Astrocyte of the hippocampus (primary cell): ENCODE results near the gene TMEM33.
A peak's percentile ranks its signal among the peaks of the same experiment; 100 is the strongest.
"Not testable (repeated sequence)": the region's sequence is repeated elsewhere in the genome, so short reads cannot be mapped to it uniquely, and the experiment has no call there.

Experiments
- DNase-seq: peaks from one replicate; pipeline ENCODE4 v3.0.0; 2011; ENCODE audit warnings: low read depth, low spot score

Gene TMEM33, protein sequence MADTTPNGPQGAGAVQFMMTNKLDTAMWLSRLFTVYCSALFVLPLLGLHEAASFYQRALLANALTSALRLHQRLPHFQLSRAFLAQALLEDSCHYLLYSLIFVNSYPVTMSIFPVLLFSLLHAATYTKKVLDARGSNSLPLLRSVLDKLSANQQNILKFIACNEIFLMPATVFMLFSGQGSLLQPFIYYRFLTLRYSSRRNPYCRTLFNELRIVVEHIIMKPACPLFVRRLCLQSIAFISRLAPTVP

DNA sequence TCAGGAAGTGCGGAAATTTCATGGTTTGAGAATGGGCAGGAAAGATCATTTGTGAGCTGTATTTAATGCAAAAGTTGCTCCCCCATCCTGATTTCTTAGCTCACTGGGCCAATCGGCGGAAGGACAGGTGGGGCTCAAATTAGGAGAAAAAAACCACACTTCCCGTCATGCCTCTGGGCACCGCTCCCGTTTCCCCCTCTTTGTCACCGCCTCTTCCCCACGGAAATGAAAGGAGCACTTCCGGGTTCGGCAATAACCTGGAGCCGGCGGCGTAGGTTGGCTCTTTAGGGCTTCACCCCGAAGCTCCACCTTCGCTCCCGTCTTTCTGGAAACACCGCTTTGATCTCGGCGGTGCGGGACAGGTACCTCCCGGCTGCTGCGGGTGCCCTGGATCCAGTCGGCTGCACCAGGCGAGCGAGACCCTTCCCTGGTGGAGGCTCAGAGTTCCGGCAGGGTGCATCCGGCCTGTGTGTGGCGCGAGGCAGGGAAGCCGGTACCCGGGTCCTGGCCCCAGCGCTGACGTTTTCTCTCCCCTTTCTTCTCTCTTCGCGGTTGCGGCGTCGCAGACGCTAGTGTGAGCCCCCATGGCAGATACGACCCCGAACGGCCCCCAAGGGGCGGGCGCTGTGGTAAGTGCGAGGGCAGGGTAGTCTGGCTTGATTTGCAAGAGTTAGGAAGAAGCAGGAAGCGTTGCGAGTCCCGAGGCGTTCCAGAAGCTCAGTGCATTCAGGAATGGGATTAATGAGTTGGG, at the start of gene TMEM33:
TMEM33 (plus strand) TSS at position 529 of the 751 bp plus-strand sequence; CDS start at position 585, 56 bp downstream.
- DNase-seq, result peak; percentile 93

DNA sequence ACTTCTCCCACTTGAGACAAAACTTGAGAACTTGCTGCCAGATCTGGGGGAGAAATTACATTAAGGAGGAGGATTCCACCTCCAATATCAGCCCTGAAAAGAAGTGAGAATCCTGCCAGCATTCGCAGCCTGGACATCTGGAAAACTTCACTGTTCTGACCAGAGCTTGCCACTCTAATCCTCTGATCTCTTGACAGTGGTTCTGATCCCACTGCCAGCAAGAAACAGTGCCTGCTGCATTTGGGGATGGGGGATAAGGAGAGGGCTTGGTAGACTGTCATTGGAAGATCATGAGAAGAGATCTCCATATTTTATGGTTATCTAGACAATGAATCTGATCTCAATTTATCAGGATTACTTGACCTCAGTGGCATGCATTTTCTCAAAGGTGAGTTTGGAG, 49.8 kb upstream of the TMEM33 start:
- DNase-seq, result no peak

DNA sequence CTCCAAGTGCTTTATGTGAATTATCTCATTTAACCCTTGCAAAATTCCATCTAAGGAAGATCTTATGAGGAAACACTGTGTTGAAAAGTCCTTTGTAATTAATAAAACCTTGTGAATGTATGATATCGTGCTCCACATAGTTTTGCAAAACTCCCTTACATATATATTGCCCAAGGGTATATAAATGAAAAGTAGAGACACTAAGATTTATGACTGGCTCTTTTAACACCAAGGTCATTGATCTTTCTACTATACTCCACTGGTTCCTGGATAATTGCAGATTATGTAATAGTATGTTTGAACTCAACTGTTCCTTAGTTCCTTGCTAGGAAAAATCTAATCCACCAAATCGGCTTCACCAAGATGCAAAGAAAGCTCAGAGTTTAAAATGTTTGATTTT, 48.0 kb upstream of the TMEM33 start:
- no peak for DNase-seq

DNA sequence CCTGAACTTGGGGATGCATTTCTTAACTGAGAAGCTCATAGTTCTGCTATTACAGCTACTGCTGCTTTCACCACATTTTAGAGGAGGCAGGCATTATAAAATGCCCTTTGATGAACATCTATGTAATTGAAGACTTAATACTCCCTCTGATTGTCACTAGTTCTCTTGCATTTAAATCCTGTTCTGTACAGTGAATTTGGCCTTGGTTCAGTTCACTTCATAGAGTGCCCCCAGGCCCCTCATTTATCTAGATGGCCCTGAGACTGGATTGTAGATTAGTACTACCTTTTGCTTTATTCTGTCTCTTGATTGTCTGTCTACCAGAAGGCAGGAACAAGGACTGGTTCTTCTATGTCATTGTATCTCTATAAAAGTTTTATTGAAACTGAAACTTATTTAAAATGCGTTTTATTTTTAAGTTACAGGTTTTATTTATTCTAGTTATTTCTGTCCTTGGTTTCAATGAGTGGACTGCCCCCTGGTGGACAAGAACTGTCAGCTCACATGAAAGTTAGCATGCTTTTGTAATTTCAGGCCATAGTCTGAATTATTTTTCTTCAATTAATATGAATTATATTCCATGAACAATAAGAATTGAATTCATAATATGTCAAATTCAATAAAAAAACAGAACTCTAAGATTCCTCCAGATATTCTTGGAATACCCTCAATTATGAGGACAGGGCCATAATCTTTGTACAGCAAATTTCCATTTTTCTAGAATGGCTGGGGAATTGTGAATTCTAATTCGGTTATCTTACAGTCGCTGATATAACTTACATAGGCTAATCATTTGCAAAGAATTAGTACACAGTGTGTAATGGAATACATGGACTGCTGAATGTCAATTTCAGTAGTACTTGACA, 47.2 kb upstream of the TMEM33 start:
- peak; percentile 69 for DNase-seq

DNA sequence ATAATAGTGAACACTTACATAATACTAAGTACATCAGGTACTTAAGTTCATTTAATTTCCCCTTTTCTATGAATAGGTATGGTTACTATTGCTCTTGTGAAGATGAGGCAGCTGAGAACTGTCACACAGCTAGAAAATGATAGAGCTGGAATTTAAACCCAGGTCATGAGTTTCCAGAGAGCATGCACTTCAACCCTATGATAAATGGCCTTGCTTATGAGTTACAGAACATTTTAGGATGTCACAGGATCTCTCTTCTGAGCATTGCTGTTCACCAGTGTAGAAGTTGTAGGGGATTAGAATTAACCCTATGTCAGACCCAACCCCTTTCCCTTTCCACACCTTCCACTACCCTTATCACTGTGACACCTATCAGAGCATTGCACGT, 46.5 kb upstream of the TMEM33 start:
- DNase-seq, result no peak

DNA sequence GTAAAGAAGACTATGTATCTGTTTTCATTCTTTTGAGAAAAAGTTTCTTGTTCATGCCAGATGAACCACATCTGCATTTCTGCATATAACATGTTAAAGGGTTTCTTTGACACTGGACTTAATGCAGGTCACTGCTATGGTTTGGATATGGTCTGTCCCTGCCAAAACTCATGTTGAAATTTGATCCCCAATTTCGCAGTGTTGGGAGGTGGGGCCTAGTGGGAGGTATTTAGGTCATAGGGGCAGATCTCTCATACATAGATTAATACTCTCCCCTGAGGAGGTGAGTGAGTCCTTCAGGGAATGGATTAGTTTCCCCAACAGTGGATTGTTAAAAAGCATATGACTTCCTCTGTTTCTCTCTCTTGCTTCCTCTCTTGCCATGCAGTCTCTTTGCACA, 45.9 kb upstream of the TMEM33 start:
- no peak for DNase-seq

DNA sequence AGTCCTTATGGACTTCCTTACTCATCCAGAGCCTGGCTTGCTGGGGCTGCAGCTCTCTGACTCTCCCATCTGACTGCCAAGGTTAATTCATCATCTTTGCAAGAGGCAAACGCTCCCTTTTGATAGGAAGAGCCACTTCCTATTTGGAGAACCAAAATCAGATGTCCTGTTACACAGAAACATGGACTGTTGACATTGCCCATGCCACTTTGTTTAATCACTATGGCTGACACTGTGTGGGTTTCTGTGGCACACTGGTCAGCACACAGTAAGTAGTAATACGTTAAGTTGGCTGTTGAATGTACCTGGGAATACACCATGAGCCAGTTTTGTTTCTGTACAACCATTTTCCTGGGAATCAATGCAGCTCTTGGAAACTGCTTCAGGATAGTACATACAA, 45.1 kb upstream of the TMEM33 start:
- no peak for DNase-seq

DNA sequence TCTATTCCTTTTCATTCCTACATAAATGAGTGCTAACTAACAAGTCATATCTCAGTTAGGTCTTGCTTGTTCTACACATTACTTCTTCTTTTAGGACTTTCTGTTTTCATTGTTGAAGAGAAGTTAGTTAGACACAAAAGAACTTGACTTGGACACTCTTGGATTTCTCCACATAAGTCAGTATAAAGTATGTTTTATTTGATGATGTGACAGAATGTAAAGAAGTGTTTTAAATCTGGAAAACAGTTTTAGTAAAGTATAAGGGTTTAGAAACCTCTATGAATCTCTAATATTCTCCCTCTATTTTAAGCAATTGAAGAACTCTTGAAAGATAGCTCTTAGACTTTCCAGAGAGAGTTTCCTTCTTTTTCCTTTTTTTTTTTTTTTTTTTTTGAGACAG, 38.6 kb upstream of the TMEM33 start:
- no peak for DNase-seq

DNA sequence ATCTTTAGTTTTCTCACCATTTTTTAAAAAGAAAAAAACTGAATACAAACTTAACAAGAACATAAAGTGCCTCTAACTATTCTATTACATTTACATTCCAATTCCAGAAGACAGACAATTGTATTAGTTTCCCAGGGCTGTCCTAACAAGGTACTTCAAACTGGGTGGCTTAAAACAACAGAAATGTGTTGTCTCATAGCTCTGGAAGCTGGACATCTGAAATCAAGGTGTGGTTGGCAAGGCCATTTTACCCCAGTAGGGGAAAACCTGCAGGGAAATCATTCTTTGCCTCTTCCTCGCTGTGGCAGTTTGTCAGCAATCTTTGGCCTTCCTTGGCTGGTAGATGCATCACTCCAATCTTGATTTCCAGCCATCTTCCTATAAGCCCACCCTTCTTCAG, 37.5 kb upstream of the TMEM33 start:
- no peak for DNase-seq

DNA sequence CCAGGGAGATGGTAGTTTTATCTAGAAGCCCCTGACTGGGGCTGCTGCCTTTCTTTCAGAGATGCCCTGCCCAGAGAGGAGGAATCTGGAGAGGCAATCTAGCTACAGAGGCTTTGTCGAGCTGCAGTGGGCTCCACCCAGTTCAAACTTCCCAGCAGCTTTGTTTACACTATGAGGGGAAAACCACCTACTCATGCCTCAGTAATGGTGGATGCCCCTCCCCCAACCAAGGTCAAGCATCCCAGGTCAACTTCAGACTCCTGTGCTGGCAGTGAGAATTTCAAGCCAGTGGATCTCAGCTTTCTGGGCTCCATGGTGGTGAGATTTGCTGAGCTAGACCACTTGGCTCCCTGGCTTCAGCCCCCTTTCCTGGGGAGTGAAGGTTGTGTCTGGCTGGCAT, 26.1 kb upstream of the TMEM33 start:
- DNase-seq, result not testable (repeated sequence)

DNA sequence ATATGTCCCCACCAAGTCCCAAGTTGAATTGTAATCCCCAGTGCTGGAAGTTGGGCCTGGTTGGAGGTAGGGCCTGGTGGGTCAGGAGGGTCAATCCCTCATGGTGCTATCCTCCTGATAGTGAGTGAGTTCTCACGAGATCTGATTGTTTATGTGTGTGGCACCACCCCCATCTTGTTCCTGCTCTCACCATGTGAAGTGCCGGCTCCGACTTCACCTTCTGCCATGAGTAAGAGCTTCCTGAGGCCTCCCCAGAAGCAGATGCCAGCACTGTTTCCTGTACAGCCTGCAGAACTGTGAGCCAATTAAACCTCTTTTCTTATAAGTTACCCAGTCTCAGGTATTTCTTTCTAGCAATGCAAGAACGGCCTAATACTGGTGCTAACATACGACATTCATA, 22.7 kb upstream of the TMEM33 start:
- DNase-seq, result no peak

DNA sequence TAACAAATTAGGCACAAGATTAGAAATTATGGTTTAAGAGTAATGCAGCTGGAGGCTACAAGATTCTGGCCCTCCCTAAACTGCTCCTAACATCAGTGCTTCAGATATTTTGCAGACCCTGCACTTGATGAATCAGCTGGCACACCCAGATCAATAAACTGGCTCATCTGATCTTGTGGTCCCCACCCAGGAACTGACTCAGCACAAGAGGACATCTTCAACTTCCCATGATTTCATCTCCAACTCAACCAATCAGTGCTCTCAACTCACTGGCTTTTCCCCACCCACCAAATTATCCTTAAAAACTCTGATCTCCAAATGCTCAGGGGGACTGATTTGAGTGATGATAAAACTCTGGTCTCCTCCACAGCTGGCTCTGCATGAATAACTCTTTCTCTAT, 21.7 kb upstream of the TMEM33 start:
- no peak for DNase-seq

DNA sequence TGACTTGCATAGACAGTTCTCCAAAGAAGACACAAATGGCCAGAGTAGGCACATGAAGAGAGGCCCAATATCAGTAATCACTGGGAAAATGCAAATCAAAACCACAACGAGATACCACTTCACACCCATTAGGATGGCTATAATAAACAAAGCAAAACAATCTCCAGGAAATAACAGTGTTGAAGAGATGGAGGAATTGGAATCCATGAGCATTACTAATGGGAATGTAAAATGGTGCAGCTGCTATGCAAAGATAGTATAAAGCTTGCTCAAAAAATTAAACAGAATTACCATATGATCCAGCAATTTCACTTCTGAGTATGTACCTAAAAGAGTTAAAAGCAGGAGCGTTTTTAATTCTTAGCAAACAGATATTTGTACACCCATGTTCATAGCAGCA, 17.0 kb upstream of the TMEM33 start:
- no peak for DNase-seq

DNA sequence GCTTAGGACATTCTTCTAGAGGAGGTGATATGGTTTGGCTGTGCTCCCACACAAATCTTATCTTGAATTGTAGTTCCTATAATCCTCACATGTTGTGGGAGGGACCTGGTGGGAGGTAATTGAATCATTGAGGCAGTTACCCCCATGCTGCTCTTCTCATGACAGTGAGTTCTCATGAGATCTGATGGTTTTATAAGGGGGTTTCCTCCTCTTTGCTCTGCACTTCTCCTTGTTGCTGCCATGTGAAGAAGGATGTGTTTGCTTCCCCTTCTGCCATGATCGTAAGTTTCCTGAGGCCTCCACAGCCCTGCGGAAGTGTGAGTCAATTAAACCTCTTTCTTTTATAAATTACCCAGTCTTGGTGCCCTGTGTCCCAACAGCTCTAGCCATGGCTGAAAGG, 14.8 kb upstream of the TMEM33 start:
- DNase-seq, result not testable (repeated sequence)

DNA sequence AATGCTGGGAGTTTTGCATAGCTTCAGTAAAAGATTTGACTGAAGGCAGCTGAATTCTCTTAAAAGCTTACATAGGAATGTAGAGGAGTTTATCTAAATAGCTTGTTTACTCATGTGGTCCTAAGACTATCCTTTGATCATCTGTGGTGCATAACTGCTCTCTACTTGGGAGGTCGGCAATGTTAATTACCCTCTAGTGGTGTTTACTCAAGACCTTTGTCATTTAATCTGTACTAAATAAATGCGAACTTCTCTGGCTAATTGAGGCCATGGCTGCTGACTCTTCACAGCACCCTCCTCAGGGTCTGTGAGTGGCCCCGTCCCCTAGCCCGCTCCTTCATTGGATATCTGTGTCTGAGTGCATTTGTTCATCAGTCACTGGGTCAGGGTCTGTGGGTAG, 13.8 kb upstream of the TMEM33 start:
- DNase-seq, result no peak

DNA sequence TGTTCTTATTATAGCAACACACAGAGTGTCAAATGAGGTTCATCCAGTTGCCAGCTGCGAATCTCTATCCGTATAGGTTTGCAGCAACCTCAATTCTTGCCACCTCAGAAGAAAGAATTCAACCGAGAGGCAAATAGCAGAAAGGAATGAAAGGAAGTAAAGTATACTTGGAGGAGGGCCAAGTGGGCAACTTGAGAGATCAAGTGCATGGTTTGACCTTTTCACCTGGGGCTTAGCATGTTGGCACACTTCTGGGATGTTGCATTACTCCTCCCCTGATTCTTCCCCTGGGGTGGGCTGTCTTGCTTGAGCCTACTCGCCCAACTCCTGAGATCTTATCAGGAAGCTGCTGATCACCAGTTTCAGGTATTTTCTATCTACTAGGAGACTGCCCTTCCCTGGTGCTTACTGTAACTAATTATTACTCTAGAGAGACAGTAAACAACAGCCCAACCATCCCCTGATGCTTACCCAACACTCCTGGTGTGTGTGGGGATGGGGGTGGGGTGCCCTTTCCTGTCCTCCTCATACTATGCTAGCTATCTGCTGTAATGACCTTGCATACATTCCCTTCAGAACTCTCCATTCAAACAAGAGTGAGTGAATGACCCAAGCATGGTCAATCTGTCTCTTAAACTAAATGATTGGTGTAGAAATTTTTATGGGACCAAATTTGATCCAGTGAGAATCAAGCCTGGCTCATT, 7.3 kb upstream of the TMEM33 start:
- no peak for DNase-seq

DNA sequence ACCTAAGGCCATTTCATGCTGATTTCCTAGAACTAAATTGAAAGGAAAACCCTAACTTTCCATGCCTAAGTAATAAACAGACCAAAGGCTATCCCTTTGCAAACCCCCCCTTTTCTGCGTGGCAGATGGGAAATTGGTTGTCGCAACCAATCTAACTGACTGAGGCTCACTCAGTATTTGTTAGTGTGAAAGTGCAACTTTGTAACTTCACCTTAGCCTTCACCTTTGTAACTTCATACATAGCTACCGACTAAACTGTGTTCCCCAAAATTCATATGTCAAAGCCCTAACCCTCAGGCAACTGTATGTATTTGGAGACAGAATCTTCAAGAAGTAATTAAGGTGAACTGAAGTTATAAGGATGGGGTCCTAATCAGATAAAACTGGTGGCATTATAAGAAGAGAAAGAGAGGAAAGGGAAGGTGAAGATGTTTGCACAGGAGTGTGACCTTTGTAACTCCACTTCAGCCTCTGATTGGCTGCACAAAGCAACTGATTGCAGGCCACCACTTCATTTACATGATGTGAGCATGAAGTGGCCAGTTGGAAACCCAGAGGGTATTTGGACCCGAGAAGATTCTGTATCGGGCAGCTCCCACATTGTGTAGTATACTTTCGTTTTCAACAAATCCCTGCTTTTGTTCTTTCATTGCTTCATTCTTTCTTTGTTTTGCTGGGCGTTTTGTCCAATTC, 4.9 kb upstream of the TMEM33 start:
- DNase-seq, result peak; percentile 7

DNA sequence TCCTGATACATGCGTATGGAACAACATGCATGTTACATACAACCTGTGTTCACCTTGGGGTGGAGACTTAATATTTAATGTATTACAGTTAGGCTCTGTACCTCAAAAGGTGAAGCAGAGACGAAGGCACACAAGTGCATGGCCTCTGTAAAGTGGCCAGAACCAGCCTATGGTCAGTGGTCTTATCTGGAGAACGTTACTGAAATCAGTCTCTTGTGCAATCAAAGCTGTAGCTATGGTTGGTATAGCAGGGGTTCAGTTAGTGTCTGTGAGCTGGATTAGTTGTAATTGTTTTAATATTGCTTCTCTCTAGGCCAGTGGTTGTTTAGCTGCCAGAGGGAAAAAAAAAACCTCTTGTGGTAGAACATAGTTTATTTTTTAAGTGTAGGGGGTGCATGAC, 2.2 kb upstream of the TMEM33 start:
- no peak for DNase-seq

DNA sequence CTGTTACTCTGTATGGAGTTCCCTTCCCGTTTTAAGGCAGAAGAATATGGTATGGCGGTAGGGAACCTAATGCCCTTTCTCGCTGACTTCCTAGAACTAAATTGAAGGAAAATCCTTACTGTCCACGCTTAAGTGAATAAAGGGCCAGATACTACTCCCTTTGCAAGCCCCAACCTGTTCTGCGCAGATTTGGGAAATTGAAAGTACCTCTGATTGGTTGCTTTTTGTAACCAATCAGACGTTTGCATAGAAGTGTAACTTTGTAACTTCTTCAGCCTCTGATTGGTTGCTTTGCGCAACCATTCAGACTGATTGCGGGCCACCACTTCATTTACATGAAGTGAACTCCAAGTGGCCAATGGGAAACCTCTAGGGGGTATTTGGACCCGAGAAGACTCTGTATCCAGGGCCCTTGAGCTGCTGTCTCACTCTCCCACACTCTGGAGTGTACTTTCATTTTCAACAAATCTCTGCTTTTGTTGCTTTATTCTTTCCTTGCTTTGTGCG, 1.2 kb upstream of the TMEM33 start:
- DNase-seq, result no peak

DNA sequence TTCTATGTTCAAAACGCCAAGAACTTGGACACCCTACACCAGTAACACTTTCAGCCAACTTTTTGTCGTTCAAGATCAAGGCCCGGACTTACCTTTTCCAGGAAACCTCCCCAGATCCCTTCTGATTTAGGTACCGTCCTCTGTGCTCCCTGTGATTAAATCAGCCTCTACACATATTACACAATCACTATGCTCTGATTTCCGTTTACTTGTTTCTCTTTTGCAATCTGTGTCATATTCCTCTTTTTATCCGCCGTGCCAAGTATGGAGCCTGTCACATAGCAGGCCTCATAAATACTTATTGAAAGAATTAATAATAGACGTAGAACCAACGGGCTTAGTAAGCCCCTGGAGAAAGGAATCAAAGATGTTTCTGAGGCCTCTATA, 722 bp upstream of the TMEM33 start:
- DNase-seq, result no peak

DNA sequence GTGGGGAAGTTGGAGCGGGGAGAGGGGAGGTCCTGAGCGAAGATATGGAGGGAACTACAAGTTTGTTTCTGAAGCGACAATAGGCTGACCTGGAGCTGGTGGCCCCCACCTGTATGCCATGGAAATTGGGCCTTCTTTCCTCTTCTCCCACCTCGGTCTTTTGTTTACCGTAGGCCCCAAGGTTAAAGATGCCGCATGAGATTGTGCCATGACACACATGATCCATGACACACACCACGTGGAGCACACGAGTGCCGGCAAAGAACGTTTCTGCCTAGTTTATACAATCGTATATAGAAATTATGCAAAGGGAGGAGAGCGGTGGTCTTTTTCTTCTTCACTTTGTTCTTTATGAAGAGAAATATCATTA, 408 bp downstream of the TMEM33 start:
- no peak for DNase-seq
